GM12874 (cell line): ENCODE measurements around the gene CYP2C19.

Experiments
- CTCF ChIP-seq: IDR thresholded peaks from 2 replicates; pipeline ENCODE4 v1.5.1; 2011; ENCODE audit warnings: low read depth, mild to moderate bottlenecking, control low read depth, low read length, moderate library complexity; ENCODE audit not compliant: insufficient read depth

CYP2C19 gene

GRCh38 chr10:94777886-94778458, 15.5 kb downstream of the CYP2C19 start:
- no peak for TF ChIP-seq CTCF

DNA sequence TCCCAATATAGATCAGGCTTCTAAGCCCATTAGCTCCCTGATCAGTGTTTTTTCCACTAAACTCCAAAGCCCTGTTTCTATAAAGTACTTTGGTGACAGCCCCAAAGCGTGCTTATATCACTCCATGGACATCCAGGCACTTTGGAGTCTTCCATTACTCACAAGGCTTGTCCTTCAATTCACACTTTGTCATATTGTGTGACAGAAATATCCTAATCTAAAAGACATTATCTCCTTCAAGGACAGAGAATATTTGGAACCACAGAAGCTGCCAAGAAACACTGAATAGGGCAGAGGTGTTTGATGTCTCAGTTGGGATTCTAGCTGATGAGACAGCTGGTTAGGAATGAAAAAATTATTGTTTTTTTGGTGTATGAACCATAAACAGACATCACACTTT, 18.4 kb downstream of the CYP2C19 start:
- no peak for TF ChIP-seq CTCF

- no peak for TF ChIP-seq CTCF
These were observed 21.8 kb downstream of the CYP2C19 start for GRCh38 chr10:94784256-94784655.

GRCh38 chr10:94785211-94785610, 22.7 kb downstream of the CYP2C19 start:
- TF ChIP-seq CTCF, result no peak

GRCh38 chr10:94803307-94803706, 40.8 kb downstream of the CYP2C19 start:
- no peak for TF ChIP-seq CTCF

DNA sequence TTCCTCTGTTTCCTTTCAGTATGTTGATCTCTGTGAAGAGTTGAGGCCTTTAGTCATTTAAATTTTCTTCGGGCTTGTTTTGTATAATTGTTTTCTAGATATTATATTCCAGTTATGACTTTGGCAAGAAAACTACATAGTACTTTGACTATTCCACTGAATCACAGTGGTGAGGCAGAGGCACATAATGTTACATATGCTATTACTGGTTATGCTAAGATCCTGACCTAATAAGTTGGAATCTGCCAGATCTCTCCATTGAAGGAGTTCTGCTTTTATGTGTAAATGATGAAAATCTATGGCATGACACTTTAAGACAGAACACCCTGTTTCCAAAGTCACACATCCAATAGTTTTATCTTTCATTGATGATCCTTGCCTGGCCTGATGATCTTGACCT, 83.7 kb downstream of the CYP2C19 start:
- no peak for TF ChIP-seq CTCF

- TF ChIP-seq CTCF, result no peak
These were observed 88.3 kb downstream of the CYP2C19 start for GRCh38 chr10:94850766-94851165.
